GM18507 (cell line): ENCODE results near the gene PRKAA2.
"Not testable (repeated sequence)": the region's sequence is repeated elsewhere in the genome, so short reads cannot be mapped to it uniquely, and the experiment has no call there.

Experiments used
- DNase-seq: peaks from one replicate; pipeline ENCODE4 v3.0.0; 2011; ENCODE audit warnings: low read depth; ENCODE audit not compliant: insufficient read length; ENCODE audit errors: extremely low spot score
- FAIRE-seq: peaks from 2 replicates; lab custom pipeline; 2011; peaks lifted over from hg19 to GRCh38; lab: Jason Lieb, UNC

PRKAA2 gene

GRCh38 chr1:56644919-56645676 lies at the start of gene PRKAA2:
Gene PRKAA2 (plus strand): TSS chr1:56645314. CDS start chr1:56645388, 74 bp downstream.
- FAIRE-seq, result no peak
- DNase-seq, result no peak

GRCh38 chr1:56595397-56596191 lies 49.5 kb upstream of the PRKAA2 start:
- DNase-seq, FAIRE-seq: not testable (repeated sequence)

- not testable (repeated sequence) for FAIRE-seq, DNase-seq
Observed at GRCh38 chr1:56610097-56610496, 35.0 kb upstream of the PRKAA2 start.

- FAIRE-seq, DNase-seq: not testable (repeated sequence)
Observed at GRCh38 chr1:56610770-56611169, 34.3 kb upstream of the PRKAA2 start.

GRCh38 chr1:56617141-56617540 lies 28.0 kb upstream of the PRKAA2 start:
- DNase-seq (no peak), FAIRE-seq (no peak)

GRCh38 chr1:56625819-56626440 lies 19.2 kb upstream of the PRKAA2 start:
- DNase-seq, result no peak

GRCh38 chr1:56626546-56626945 lies 18.6 kb upstream of the PRKAA2 start:
- DNase-seq, result no peak
- no peak for FAIRE-seq

More at GRCh38 chr1:56625819-56626440, 19.2 kb upstream of the PRKAA2 start:
- no peak for FAIRE-seq

- no peak for FAIRE-seq
- no peak for DNase-seq
Observed at GRCh38 chr1:56627019-56627635, 18.0 kb upstream of the PRKAA2 start.

GRCh38 chr1:56627636-56628039 lies 17.5 kb upstream of the PRKAA2 start:
- DNase-seq (no peak), FAIRE-seq (no peak)

- no peak for FAIRE-seq
- DNase-seq, result no peak
Observed at GRCh38 chr1:56630786-56631185, 14.3 kb upstream of the PRKAA2 start.

- DNase-seq (no peak), FAIRE-seq (no peak)
Observed at GRCh38 chr1:56631901-56632300, 13.2 kb upstream of the PRKAA2 start.

GRCh38 chr1:56634981-56635380 lies 10.1 kb upstream of the PRKAA2 start:
- FAIRE-seq, result no peak
- no peak for DNase-seq

GRCh38 chr1:56638248-56638647 lies 6.9 kb upstream of the PRKAA2 start:
- DNase-seq, result no peak

GRCh38 chr1:56639211-56639610 lies 5.9 kb upstream of the PRKAA2 start:
- DNase-seq, result no peak
- FAIRE-seq, result no peak

More at GRCh38 chr1:56638248-56638647, 6.9 kb upstream of the PRKAA2 start:
- FAIRE-seq, result no peak

- FAIRE-seq (no peak), DNase-seq (no peak)
Observed at GRCh38 chr1:56643661-56644060, 1.5 kb upstream of the PRKAA2 start.

GRCh38 chr1:56644064-56644918 lies 823 bp upstream of the PRKAA2 start:
- FAIRE-seq (no peak), DNase-seq (no peak)

GRCh38 chr1:56645677-56646305 lies 677 bp downstream of the PRKAA2 start:
- DNase-seq, result no peak
- no peak for FAIRE-seq

- no peak for FAIRE-seq
- DNase-seq, result no peak
Observed at GRCh38 chr1:56646611-56647010, 1.5 kb downstream of the PRKAA2 start.
